ENCODE data around the gene FAM185A. TPM values are rescaled to one million over a fixed set of nuclear protein-coding genes. Genes with fewer than 3 reads are reported as not detected.
A peak's percentile ranks its signal among the peaks of the same experiment; 100 is the strongest.
"Not testable (repeated sequence)": the region's sequence is repeated elsewhere in the genome, so short reads cannot be mapped to it uniquely, and the experiment has no call there.

FAM185A gene
- polyA plus RNA-seq, 3 donors: 9.9 to 11.6 (median 10.0) TPM

GRCh38 chr7:102763295-102763905 is 14.6 kb downstream of the FAM185A start:
- not testable (repeated sequence) for DNase-seq (ENCODE audit: extremely low read depth in 1 of 11, low read depth in 9 of 11, low spot score in 4 of 11)

DNA sequence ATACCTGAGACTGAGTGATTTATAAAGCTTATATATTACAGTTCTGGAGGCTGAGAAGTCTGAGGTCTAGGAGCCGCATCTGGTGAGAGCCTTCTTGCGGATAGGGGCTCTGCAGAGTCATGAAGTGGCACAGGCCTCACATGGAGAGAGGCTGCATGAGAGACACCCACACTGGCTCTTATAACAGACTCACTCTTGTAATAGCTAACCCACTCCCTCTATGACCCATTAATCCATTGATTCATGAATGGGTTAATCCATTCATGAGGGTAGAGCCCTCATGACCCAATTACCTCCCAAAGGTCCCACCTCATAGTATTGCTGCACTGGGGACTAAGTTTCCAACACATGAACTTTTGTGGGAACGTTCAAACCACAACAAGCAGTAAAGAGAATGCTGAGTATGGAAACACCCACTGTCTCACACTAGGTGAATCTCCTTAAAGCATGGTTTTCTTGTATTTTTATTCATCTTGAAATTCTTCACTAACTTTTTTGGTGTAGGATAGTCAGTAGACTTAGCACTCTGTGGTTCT is 20.9 kb downstream of the FAM185A start:
- not testable (repeated sequence) for DNase-seq (ENCODE audit: extremely low read depth in 1 of 11, low read depth in 9 of 11, low spot score in 4 of 11)

DNA sequence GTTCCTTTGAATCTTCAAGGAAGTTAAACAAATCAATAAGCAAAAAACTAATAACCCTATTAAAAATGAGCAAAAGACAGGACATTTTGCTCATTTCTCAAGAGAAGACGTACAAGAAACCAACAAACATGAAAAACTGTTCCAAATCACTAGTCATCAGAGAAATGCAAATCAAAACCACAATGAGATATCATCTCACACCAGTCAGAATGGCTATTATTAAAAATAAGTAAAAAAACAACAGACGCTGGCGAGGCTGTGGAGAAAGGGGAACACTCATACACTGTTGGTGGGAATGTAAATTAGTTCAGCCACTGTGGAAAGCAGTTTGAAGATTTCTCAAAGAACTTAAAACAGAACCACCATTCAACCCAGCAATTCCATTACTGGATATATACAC is 21.7 kb downstream of the FAM185A start:
- not testable (repeated sequence) for DNase-seq (ENCODE audit: extremely low read depth in 1 of 11, low read depth in 9 of 11, low spot score in 4 of 11)

DNA sequence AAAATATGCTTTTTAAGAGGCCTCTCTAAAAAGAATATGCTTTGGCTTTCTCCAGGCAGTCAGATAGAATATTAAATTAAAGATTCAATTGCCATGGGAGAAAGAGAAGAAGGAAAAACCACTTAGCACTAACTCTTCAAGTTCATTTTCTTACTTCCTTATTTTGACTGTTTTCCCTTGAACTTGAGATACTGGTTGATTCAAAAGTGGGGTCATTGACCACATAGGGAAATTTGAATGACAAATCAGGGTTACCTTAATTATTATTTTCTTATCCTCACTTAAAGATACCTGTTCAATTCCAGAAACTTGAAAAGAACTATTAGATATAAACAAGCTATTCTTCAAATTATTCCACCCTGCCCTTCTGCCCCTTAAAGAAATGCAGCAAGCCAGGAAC is 27.4 kb downstream of the FAM185A start:
- DNase-seq (ENCODE audit: extremely low read depth in 1 of 11, low read depth in 9 of 11, low spot score in 4 of 11): not testable (repeated sequence)

GRCh38 chr7:102778663-102779062 is 29.9 kb downstream of the FAM185A start:
- not testable (repeated sequence) for DNase-seq (ENCODE audit: extremely low read depth in 1 of 11, low read depth in 9 of 11, low spot score in 4 of 11)

DNA sequence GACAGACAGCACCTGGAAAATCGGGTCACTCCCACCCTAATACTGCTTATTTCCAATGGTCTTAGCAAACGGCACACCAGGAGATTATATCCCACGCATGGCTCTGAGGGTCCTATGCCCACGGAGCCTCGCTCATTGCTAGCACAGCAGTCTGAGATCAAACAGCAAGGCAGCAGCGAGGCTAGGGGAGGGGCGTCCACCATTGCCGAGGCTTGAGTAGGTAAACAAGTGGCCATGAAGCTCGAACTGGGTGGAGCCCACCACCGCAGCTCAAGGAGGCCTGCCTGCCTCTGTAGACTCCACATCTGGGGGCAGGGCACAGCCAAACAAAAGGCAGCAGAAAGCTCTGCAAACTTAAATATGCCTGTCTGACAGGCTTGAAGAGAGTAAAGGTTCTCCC is 32.1 kb downstream of the FAM185A start:
- not testable (repeated sequence) for DNase-seq (ENCODE audit: extremely low read depth in 1 of 11, low read depth in 9 of 11, low spot score in 4 of 11)

DNA sequence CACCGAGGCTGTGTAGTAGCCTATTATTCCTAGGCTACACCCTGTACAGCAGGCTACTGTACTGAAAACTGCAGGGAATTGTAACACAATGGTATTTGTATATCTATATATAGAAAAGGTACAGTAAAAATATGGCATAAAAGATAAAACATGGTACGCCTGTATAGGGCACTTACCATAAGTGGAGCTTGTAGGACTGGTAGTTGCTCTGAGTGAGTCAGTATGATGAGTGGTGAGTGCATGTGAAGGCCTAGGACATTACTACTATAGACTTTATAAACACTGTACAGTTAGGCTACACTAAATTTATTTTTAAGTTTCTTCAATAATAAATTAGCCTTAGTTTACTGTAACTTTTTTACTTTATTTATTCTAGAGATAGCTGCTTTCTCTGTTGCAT is 40.0 kb downstream of the FAM185A start:
- DNase-seq (ENCODE audit: extremely low read depth in 1 of 11, low read depth in 9 of 11, low spot score in 4 of 11): not testable (repeated sequence)

GRCh38 chr7:102790364-102791100 is 41.7 kb downstream of the FAM185A start:
- DNase-seq (ENCODE audit: extremely low read depth in 1 of 11, low read depth in 9 of 11, low spot score in 4 of 11): not testable (repeated sequence)

DNA sequence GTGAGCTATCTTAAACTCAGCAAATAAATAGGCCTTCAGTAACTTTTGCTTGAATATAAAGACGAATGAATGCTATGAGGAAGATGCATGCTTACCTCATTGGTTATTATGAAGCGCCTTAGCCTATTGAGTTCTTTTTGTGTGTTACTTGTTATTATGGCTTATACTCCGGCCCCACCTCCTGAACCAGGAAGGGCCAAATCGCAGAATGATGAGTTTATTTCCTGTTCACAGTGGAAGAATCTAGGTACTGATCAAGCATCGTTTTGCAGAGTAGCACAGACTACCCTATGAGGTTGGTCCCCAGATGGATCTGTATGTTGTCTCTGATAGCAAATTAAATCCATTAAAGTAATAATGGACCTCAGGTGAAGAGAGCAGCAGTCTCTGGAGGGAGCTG is 42.6 kb downstream of the FAM185A start:
- DNase-seq (ENCODE audit: extremely low read depth in 1 of 11, low read depth in 9 of 11, low spot score in 4 of 11): not testable (repeated sequence)

GRCh38 chr7:102791831-102792230 is 43.0 kb downstream of the FAM185A start:
- DNase-seq (ENCODE audit: extremely low read depth in 1 of 11, low read depth in 9 of 11, low spot score in 4 of 11): not testable (repeated sequence)

DNA sequence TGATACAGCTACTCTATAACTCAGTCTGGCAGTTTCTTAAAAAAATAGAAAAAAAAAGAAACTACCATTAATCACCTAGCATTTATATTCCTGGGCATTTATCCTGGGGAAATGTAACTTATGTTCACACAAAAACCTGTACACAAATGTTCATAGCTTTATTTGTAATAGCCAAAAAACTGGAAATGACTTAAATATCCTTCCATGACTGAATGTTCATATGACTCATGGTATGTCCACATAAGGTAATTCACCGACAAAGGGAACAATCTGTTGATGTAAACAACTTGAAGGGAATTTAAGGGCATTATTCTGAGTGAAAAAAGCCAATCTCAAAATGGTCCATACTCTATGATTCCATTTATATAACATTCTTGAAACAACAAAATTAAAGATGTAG is 45.8 kb downstream of the FAM185A start:
- not testable (repeated sequence) for DNase-seq (ENCODE audit: extremely low read depth in 1 of 11, low read depth in 9 of 11, low spot score in 4 of 11)

DNA sequence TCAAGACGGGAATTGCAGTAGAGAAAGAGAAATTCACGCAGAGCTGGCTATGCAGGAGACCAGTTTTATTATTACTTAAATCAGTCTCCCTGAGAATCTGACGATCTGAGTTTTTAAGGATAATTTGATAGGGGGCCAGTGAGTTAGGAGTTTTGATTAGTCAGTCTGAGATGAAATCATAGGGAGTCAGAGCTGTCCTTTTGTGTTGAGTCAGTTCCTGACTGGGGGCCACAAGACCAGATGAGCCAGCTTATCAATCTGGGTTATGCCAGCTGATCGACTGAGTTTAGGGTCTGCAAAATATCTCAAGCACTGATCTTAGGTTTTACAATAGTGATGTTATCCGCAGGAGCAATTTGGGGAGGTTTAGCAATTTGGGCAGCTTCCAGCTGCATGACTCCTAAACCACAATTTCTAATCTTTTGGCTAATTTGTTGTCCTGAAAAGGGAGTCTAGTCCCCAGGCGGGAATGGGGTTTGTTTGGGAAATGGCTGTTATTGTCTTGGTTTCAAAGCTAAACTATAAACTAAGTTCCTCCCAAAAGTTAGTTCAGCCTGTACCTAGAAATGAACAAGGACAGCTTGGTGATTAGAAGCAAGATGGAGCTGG is 47.3 kb downstream of the FAM185A start:
- not testable (repeated sequence) for DNase-seq (ENCODE audit: extremely low read depth in 1 of 11, low read depth in 9 of 11, low spot score in 4 of 11)

- DNase-seq (ENCODE audit: extremely low read depth in 1 of 11, low read depth in 9 of 11, low spot score in 4 of 11): no peak
Observed at GRCh38 chr7:102806613-102807012, 57.8 kb downstream of the FAM185A start.

DNA sequence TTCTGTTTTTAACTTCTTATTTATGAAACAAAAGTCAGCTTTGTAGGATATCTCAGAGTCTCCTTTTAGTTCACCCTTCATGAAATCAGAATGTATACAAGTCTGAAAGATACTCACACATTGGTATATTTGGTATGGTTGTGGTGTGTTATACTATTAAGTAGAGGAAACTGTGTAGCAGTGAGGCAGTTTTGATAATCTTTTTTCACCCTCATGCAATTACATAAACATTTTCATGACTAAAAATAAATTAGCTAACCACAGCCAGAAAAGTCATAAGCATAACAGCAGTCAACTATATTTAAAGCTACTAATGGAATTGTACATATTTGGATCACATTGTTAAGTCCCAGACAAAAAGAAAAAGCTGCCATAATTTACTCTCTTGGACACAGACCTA is 62.1 kb downstream of the FAM185A start:
- DNase-seq (ENCODE audit: extremely low read depth in 1 of 11, low read depth in 9 of 11, low spot score in 4 of 11): no peak

- DNase-seq (ENCODE audit: extremely low read depth in 1 of 11, low read depth in 9 of 11, low spot score in 4 of 11): no peak
Observed at GRCh38 chr7:102811942-102812678, 63.3 kb downstream of the FAM185A start.

DNA sequence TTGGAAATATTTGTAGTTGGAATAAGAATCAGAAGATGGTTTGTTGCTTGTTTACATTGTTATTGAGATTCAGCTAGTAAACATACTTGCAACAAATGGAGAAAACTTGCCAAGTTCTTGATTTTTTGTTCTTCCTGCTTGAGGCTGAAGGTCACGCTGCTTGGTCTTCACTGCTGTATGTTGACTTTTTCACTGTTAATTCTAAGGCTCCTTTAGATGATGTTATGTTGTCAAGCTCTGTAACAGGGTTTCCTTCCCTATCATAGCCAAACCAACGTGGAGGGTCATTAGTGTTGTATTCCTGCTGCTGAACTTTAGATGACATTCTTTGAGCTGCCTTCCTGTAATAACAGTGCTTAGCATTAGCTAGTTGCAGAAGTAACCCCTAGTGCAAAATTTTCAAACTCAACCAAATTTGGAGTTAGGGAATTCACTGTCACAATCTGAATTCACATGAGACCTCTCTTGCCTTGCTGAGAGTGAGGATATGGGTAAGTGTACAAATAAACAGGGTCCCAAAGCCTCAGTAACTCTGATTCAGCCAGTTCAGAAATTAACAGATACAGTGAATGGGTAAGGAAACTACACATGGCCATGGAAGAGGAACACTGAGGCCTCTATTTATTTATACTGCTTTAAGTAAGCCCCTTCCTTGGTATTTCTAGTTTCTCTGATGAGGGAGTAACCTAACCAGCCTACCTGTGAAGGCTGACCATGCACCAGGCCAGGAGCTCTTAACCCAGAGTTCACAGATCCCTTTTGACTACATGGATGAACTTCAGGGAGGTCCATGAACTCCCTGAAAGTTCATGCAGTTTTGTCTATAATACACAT is 64.6 kb downstream of the FAM185A start:
- DNase-seq (ENCODE audit: extremely low read depth in 1 of 11, low read depth in 9 of 11, low spot score in 4 of 11): peak in 7 of 11 donors; percentile 3 to 28 (median 14)

DNA sequence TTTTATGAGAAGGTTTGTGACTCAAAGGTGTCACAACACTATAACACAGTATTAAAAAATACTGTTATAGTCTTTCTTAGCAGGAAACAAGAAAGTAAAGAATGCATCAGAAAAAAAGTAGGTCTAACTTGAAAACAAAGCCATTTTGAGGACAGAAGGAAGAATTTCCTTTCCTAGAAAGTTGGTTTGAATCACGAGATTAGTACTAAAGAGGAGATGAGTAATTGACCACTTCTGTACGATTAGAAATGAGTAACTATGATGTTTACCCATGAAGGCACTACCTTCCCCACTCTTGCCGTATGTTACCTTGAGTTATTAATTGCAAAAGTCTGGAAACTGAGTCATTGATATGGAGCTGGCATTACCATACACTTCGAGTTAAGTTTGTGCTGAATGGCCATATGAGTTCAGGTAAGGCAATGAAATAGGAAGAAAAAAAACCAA is 65.2 kb downstream of the FAM185A start:
- DNase-seq (ENCODE audit: extremely low read depth in 1 of 11, low read depth in 9 of 11, low spot score in 4 of 11): no peak

Measured in renal cortex interstitium (tissue), 11 donors.